Osteocyte (in vitro differentiated cells): Measurements from ENCODE around the gene ACOT7. TPM values are rescaled to one million over a fixed set of nuclear protein-coding genes. Genes with fewer than 3 reads are reported as not detected.

Experiments used
- DNase-seq: peaks from one replicate; pipeline ENCODE4 v3.0.0; 2021; ENCODE audit warnings: mixed read lengths; ENCODE audit not compliant: unreplicated experiment; ENCODE audit errors: extremely low spot score
- H3K27ac Mint-ChIP-seq: one replicate; pipeline ENCODE4 v1.8.0; 2021; ENCODE audit warnings: mild to moderate bottlenecking, mixed read lengths; ENCODE audit not compliant: unreplicated experiment
- H3K27me3 Mint-ChIP-seq: one replicate; pipeline ENCODE4 v1.8.0; 2021; ENCODE audit warnings: mixed read lengths; ENCODE audit not compliant: unreplicated experiment
- H3K36me3 Mint-ChIP-seq: one replicate; pipeline ENCODE4 v1.8.0; 2021; ENCODE audit warnings: mixed read lengths; ENCODE audit not compliant: unreplicated experiment
- H3K4me1 Mint-ChIP-seq: one replicate; pipeline ENCODE4 v1.8.0; 2021; ENCODE audit warnings: mixed read lengths; ENCODE audit not compliant: unreplicated experiment
- H3K4me3 Mint-ChIP-seq: one replicate; pipeline ENCODE4 v1.8.0; 2021; ENCODE audit warnings: mild to moderate bottlenecking, moderate library complexity, mixed read lengths; ENCODE audit not compliant: unreplicated experiment
- H3K9me3 Mint-ChIP-seq: one replicate; pipeline ENCODE4 v1.8.0; 2021; ENCODE audit warnings: mixed read lengths; ENCODE audit not compliant: unreplicated experiment
- total RNA-seq: library from RNA; stranded (reverse); gene quantifications from 2 replicates; pipeline ENCODE4 v1.2.1, GENCODE V29; 2021
- TF ChIP-seq, protein P1 (sequence below): fragments of 200-600 bp; sonication (generic); IDR thresholded peaks from 2 replicates; pipeline ENCODE4 v1.5.0; 2021; ENCODE audit warnings: antibody characterized with exemption, mild to moderate bottlenecking, moderate library complexity

ACOT7 gene
- total RNA-seq, 1 donor from 2014 or later: 21.8 TPM

DNA sequence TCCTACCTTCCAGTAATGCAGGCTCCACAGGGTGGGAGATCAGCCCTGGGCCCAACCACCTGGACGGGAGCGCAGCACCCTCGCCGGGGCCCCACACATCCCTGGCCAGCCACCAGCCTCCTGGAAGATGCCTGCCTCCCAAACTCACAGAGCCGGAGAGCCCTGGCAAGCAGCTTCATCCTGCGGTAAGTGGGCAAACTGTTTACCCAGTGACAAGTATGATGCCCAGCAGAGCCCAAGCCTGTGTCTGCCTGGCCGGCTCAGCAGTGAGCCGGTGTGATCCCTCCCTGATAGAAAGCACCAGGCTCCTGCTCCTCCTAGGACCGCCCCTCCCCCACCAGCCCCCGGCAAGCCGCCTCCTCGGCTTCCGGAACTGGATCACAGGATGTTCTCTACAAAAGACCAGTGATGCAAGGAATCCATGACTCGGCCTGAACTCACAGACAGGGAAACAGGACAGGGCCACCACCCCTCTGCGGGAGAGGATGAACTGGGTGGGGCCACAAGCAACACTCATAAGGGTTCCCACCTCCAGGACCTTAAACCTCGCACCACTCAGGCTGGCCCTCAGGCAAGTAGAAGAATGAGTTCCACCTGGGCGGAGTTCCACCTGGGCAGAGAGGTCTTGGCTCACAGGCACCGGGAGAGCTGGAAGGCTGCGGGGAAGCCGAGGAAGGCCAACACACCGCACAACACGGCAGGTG is 7.9 kb downstream of the ACOT7 start:
- Mint-ChIP-seq H3K4me1 (peaks cover 25% of the 10 kb centered on the region), H3K4me3 (no peak overlapping the region), H3K36me3 (no peaks in the 10 kb centered on the region), H3K27me3 (no peaks in the 10 kb centered on the region), H3K27ac (peak overlapping the region; percentile 87), H3K9me3 (no peaks in the 10 kb centered on the region)
- DNase-seq: no peak
- TF ChIP-seq, protein P1, sequence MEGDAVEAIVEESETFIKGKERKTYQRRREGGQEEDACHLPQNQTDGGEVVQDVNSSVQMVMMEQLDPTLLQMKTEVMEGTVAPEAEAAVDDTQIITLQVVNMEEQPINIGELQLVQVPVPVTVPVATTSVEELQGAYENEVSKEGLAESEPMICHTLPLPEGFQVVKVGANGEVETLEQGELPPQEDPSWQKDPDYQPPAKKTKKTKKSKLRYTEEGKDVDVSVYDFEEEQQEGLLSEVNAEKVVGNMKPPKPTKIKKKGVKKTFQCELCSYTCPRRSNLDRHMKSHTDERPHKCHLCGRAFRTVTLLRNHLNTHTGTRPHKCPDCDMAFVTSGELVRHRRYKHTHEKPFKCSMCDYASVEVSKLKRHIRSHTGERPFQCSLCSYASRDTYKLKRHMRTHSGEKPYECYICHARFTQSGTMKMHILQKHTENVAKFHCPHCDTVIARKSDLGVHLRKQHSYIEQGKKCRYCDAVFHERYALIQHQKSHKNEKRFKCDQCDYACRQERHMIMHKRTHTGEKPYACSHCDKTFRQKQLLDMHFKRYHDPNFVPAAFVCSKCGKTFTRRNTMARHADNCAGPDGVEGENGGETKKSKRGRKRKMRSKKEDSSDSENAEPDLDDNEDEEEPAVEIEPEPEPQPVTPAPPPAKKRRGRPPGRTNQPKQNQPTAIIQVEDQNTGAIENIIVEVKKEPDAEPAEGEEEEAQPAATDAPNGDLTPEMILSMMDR: no peak

DNA sequence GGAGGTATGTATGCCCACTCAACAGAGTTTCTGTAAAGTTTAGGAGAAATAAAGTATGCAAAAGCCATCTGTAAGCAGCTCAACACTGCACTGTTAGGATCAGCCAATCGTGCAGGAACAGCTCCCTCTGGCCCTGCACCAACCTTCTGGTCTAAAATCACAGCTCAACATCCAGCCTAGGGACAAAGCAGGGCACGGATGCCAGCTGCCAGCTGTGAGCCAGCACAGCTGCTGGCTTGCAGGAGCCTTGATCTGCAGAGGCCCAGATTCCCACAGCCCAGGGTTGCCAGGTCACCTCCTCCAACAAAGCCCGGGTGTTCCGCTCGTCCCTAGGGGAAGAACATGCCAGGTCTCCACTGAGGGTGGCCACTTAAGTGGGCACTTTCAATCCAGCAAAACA is 8.6 kb downstream of the ACOT7 start:
- Mint-ChIP-seq H3K4me1 (peaks cover 25% of the 10 kb centered on the region), H3K36me3 (peaks cover under 1% of the 10 kb centered on the region), H3K27me3 (no peaks in the 10 kb centered on the region), H3K27ac (peak overlapping the region; percentile 87), H3K4me3 (no peak overlapping the region), H3K9me3 (no peaks in the 10 kb centered on the region)
- no peak for DNase-seq
- TF ChIP-seq, protein P1: no peak

DNA sequence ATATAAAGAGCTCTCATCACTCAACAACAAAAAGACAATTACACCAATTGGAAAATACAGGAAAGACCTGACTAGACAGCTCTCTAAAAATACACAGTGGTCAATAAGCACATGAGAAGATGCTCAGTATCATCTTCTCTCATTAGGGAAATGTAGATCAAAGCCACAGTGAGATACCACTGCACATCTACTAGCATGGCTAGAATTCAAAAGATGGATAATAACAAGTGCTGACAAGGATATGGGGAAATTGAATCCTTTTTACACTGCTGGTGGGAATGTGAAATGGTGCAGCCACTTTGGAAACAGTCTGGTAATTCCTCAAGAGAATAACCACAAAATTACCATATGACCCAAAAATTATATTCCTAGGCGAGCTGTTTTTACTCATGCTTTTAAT is 9.4 kb downstream of the ACOT7 start:
- Mint-ChIP-seq H3K4me3 (no peak overlapping the region), H3K27ac (no peak overlapping the region)
- TF ChIP-seq, protein P1: no peak

DNA sequence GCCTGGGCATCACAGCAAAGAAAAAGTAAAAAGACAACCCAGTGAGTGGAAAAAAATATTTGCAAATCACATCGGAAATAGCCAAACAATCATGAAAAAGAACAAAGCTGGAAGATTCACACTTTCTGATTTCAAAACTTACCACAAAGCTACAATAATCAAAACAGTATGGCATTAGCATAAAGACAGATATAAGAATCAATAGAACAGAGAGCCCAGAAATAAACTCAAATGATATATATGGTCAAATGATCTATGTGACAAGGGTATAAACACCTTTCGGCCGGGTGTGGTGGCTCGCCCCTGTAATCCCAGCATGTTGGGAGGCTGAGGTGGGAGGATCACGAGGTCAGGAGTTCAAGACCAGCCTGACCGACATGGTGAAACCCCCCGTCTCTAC is 13.5 kb downstream of the ACOT7 start:
- H3K27me3 Mint-ChIP-seq: no peaks in the 10 kb centered on the region
- TF ChIP-seq, protein P1: no peak
- no peaks in the 10 kb centered on the region for H3K9me3 Mint-ChIP-seq
- no peak overlapping the region for H3K27ac Mint-ChIP-seq
- peaks cover 6% of the 10 kb centered on the region for H3K4me1 Mint-ChIP-seq
- peaks cover 3% of the 10 kb centered on the region for H3K36me3 Mint-ChIP-seq
- DNase-seq: no peak
- no peak overlapping the region for H3K4me3 Mint-ChIP-seq

More for the DNA sequence above, 9.4 kb downstream of the ACOT7 start:
- H3K36me3 Mint-ChIP-seq: peaks cover 3% of the 10 kb centered on the region
- no peaks in the 10 kb centered on the region for H3K27me3 Mint-ChIP-seq
- H3K9me3 Mint-ChIP-seq: no peaks in the 10 kb centered on the region
- no peak for DNase-seq
- H3K4me1 Mint-ChIP-seq: peaks cover 25% of the 10 kb centered on the region

DNA sequence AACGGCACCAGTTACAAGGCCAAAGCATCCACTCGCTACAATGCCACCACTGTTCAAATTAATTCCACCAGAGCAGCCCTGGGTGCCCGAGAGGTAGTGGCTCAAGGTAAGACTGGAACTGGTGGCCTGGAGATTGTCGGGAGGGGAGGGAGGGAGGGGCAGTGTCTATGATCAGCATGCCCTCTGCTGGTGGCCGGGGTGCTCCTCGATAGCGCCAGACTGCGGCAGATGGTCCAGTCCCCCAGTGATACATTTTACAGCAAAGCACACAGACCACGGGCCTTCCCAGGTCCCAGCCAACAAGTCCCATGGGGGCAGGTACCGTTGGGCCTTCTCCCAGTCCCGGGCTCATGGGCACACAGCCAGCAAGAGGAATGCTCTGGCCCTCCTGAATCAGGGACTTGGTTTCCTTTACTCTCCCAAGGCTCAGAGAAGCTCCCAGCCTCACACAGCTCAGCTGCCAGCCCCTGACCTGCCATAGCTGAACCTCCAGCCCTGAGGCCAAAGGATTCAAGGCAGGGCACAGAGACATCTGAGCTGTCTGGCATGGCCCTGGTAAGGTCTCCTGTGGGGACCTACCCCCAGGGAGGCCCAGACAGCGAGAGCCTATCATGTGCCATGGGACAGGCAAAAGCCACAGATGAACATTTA is 15.3 kb downstream of the ACOT7 start:
- H3K27ac Mint-ChIP-seq: no peak overlapping the region
- TF ChIP-seq, protein P1: peak; percentile 20
- H3K27me3 Mint-ChIP-seq: no peaks in the 10 kb centered on the region
- no peak overlapping the region for H3K4me3 Mint-ChIP-seq
- H3K9me3 Mint-ChIP-seq: no peaks in the 10 kb centered on the region
- peaks cover 3% of the 10 kb centered on the region for H3K36me3 Mint-ChIP-seq
- H3K4me1 Mint-ChIP-seq: no peaks in the 10 kb centered on the region
- no peak for DNase-seq
